ENCODE data around the gene ACSM6. TPM values are rescaled to one million over a fixed set of nuclear protein-coding genes. Genes with fewer than 3 reads are reported as not detected.

Gene ACSM6
- total RNA-seq, 2 donors from 2014 or later: not detected

DNA sequence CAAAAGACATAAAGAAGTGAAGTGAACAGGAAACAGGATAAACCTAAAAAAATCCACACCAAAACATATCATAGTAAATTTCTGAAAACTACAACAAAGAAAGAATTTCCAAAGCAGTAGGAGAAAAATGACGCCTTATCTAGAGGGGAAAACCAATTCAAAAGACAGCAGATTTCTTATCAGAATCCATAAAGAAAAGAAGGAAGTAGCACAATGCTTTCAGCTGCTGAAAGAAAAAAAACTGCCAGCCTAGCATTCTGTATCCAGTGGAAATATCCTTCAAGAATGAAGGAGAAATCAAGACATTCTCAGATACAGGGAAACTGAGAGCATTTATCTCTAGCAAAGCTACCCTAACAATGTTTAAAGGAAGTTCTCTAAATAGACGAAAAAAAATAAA, 59.0 kb downstream of the ACSM6 start:
- H3K9me3 ChIP-seq: no peaks in the 10 kb centered on the region
- intact Hi-C loops (cut with DNase I): no loop called here
- H3K4me1 ChIP-seq: no peaks in the 10 kb centered on the region
- TF ChIP-seq, protein P1, sequence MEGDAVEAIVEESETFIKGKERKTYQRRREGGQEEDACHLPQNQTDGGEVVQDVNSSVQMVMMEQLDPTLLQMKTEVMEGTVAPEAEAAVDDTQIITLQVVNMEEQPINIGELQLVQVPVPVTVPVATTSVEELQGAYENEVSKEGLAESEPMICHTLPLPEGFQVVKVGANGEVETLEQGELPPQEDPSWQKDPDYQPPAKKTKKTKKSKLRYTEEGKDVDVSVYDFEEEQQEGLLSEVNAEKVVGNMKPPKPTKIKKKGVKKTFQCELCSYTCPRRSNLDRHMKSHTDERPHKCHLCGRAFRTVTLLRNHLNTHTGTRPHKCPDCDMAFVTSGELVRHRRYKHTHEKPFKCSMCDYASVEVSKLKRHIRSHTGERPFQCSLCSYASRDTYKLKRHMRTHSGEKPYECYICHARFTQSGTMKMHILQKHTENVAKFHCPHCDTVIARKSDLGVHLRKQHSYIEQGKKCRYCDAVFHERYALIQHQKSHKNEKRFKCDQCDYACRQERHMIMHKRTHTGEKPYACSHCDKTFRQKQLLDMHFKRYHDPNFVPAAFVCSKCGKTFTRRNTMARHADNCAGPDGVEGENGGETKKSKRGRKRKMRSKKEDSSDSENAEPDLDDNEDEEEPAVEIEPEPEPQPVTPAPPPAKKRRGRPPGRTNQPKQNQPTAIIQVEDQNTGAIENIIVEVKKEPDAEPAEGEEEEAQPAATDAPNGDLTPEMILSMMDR (IDR thresholded peaks at IDR 0.05): no peak
- H3K36me3 ChIP-seq: no peaks in the 10 kb centered on the region
- no peaks in the 10 kb centered on the region for H3K27me3 ChIP-seq
- H3K9ac ChIP-seq (ENCODE audit: low read depth in 2 of 2, low read length in 2 of 2): no peak overlapping the region
- H3K27ac ChIP-seq: no peak overlapping the region
- no peak for DNase-seq
- H3K4me3 ChIP-seq: no peak overlapping the region

DNA sequence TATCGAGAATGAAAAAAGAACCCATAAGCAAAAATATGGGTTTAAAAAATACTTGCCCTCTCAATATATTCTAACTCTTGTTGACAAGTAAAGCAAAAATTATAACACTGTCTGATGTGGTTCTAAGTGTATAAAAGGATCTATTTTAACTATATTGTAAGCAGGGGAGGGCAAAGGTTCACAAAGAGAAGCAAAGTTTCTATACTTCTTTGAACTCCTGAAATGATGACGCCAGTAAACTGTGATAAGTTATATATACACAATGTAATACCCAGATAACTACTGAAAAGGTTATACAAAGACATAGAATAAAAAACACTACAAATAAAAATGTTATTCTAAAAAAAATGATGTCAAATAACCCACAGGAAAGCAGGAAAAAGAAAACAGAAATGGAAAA, 59.6 kb downstream of the ACSM6 start:
- Histone ChIP-seq H3K27me3 (no peaks in the 10 kb centered on the region), H3K4me1 (no peaks in the 10 kb centered on the region), H3K9ac (ENCODE audit: low read depth in 2 of 2, low read length in 2 of 2) (no peak overlapping the region), H3K4me3 (no peak overlapping the region), H3K36me3 (no peaks in the 10 kb centered on the region), H3K9me3 (no peaks in the 10 kb centered on the region), H3K27ac (no peak overlapping the region)
- intact Hi-C loops (cut with DNase I): no loop called here
- no peak for DNase-seq
- TF ChIP-seq, protein P1 (IDR thresholded peaks at IDR 0.05): no peak

DNA sequence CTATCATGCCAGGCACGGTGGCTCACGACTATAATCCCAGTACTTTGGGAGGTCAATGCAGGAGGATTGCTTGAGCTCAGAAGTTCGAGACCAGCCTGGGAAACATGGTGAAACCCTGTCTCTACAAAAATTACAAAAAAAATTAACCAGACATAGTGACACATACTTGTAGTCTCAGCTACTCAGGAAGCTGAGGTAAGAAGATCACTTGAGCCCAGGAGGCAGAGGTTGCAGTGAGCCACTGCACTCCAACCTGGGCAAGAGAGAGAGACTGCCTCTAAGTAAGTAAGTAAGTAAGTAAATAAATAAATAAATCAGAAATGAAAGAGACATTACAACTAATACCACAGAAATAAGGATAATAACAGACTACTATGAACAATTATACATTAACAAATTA, 60.6 kb downstream of the ACSM6 start:
- H3K27ac ChIP-seq: no peak overlapping the region

DNA sequence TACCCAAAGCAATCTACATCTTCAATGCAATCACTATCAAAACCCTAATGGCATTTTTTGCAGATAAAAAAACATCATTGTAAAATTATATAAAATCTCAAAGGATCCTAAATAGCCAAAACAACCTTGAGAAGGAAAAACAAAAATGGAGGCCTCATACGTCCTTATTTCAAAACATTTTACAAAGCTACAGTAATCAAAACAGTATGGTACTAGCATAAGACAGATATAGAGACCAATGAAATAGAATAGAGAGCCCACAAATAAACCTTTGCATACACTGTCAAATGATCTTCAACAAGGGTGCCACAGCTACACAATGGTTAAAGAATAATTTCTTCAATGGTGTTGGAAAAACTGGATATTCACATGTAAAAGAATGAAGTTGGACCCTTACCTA, 62.2 kb downstream of the ACSM6 start:
- intact Hi-C loops (cut with DNase I): no loop called here
- DNase-seq: no peak
- Histone ChIP-seq H3K36me3 (no peaks in the 10 kb centered on the region), H3K27me3 (no peaks in the 10 kb centered on the region), H3K4me1 (no peaks in the 10 kb centered on the region), H3K4me3 (no peak overlapping the region), H3K9ac (ENCODE audit: low read depth in 2 of 2, low read length in 2 of 2) (no peak overlapping the region), H3K9me3 (no peaks in the 10 kb centered on the region), H3K27ac (no peak overlapping the region)
- TF ChIP-seq, protein P1 (IDR thresholded peaks at IDR 0.05): no peak

More for the DNA sequence above, 60.6 kb downstream of the ACSM6 start:
- H3K4me1 ChIP-seq: no peaks in the 10 kb centered on the region
- H3K4me3 ChIP-seq: no peak overlapping the region
- intact Hi-C loops (cut with DNase I): no loop called here
- no peaks in the 10 kb centered on the region for H3K9me3 ChIP-seq
- no peak overlapping the region for H3K9ac ChIP-seq (ENCODE audit: low read depth in 2 of 2, low read length in 2 of 2)
- no peaks in the 10 kb centered on the region for H3K27me3 ChIP-seq
- TF ChIP-seq, protein P1 (IDR thresholded peaks at IDR 0.05): no peak
- no peak for DNase-seq
- H3K36me3 ChIP-seq: no peaks in the 10 kb centered on the region

DNA sequence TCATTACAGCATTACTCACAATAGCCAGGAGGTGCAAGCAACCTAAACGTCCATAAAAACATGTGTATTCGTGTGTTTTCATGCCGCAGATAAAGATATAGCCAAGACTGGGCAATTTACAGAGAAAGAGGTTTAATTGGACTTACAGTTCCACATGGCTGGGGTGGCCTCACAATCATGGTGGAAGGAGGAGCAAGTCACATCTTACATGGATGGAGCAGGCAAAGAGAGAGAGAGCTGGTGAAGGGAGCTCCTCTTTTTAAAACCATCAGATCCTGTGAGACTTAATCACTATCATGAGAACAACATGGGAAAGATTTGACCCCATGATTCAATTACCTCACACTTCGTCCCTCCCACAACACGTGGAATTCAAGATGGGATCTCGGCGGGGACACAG, 63.8 kb downstream of the ACSM6 start:
- Histone ChIP-seq H3K27ac (no peak overlapping the region), H3K9ac (ENCODE audit: low read depth in 2 of 2, low read length in 2 of 2) (no peak overlapping the region), H3K36me3 (no peaks in the 10 kb centered on the region), H3K4me3 (no peak overlapping the region), H3K9me3 (no peaks in the 10 kb centered on the region), H3K27me3 (no peaks in the 10 kb centered on the region), H3K4me1 (no peaks in the 10 kb centered on the region)
- TF ChIP-seq, protein P1 (IDR thresholded peaks at IDR 0.05): no peak
- DNase-seq: no peak
- intact Hi-C loops (cut with DNase I): no loop called here

All from colonic mucosa (tissue), 4 donors.